ENCODE results near the gene CRY1. TPM values are rescaled to one million over a fixed set of nuclear protein-coding genes. Genes with fewer than 3 reads are reported as not detected.

Gene CRY1
- total and polyA plus RNA-seq, 9 of the 15 experiments (the other 6 are each of a cell fraction or from before 2014, with no cell fraction given) = 8.7 to 33.3 (median 25.2) TPM

- no peak for TF ChIP-seq ZNF518B (CRISPR knock-in tag; IDR thresholded peaks at IDR 0.05)
- no peak for TF ChIP-seq PRDM10 (IDR thresholded peaks at IDR 0.05; ENCODE audit: partially characterized antibody)
- TF ChIP-seq POLR3A (IDR thresholded peaks at IDR 0.05; ENCODE audit: borderline replicate concordance, extremely low read depth, insufficient read depth, insufficient read length) = no peak
- TF ChIP-seq NFIC (IDR thresholded peaks at IDR 0.05) = peak; percentile 61
- TF ChIP-seq ZNF224 (CRISPR knock-in tag; IDR thresholded peaks at IDR 0.05) = peak; percentile 52; the same call in 1 of the 2 replicates
- TF ChIP-seq MEIS2 (IDR thresholded peaks at IDR 0.05; ENCODE audit: partially characterized antibody) = peak; percentile 68
- no peak for TF ChIP-seq HDAC6 (IDR thresholded peaks at IDR 0.05; ENCODE audit: low read depth, low read length)
- 0 out of 2 replicates have a peak, but pooled peaks have one; percentile 13 for TF ChIP-seq SP1 (CRISPR knock-in tag; IDR thresholded peaks at IDR 0.05)
- TF ChIP-seq MEF2D (tag; conservative IDR thresholded peaks at IDR 0.05; ENCODE audit: low read depth) = no peak
- TF ChIP-seq HOMEZ (CRISPR knock-in tag; IDR thresholded peaks at IDR 0.05) = 0 out of 2 replicates have a peak, but pooled peaks have one; percentile 76
- TF ChIP-seq SNIP1 (IDR thresholded peaks at IDR 0.05; ENCODE audit: low read depth) = no peak
- TF ChIP-seq RBM39 (optimal IDR thresholded peaks at IDR 0.05; ENCODE audit: low read depth, low read length) = peak; percentile 37
- no peak for TF ChIP-seq ZNF253 (CRISPR knock-in tag; conservative IDR thresholded peaks at IDR 0.05)
- no peak for TF ChIP-seq MLLT1 (IDR thresholded peaks at IDR 0.05)
- no peak for TF ChIP-seq YBX1 (IDR thresholded peaks at IDR 0.05)
- peak; percentile 73 for TF ChIP-seq CREB1 (IDR thresholded peaks at IDR 0.05)
- TF ChIP-seq CREB1 (CRISPR knock-in tag; IDR thresholded peaks at IDR 0.05) = 0 out of 2 replicates have a peak, but pooled peaks have one; percentile 9
- peak; percentile 74 for TF ChIP-seq PCBP1 (IDR thresholded peaks at IDR 0.05; ENCODE audit: low read depth, low read length, poor library complexity, severe bottlenecking)
These were observed 137.8 kb downstream of the CRY1 start, which contains the start of gene TMEM263 (continued) for GRCh38 chr12:106955377-106956047.

All from K562 (cell line).